Subcutaneous adipose tissue (tissue), 4 donors: ENCODE results near the gene PCSK7. TPM values are rescaled to one million over a fixed set of nuclear protein-coding genes. Genes with fewer than 3 reads are reported as not detected.

Source experiments
- CTCF ChIP-seq: fragments of 450-650 bp; IDR thresholded peaks from one replicate; pipeline ENCODE4 v1.5.1; 2016; ENCODE audit warnings: low read depth, mild to moderate bottlenecking, control low read depth, antibody characterized with exemption, moderate library complexity
- total RNA-seq, 4 donors: library from RNA; depleted of rRNA; stranded (reverse); fragments of >200 nt; gene quantifications; one replicate each; pipeline ENCODE4 v1.1.0, GENCODE V29; 2016

PCSK7 gene
- total RNA-seq, 4 donors from 2014 or later: 26.2 to 91.0 (median 46.3) TPM

- TF ChIP-seq CTCF: no peak
Observed at GRCh38 chr11:117265745-117266144, 33.9 kb upstream of the PCSK7 start.

- TF ChIP-seq CTCF: no peak
Observed at GRCh38 chr11:117259417-117259816, 27.5 kb upstream of the PCSK7 start.

- TF ChIP-seq CTCF: no peak
Observed at GRCh38 chr11:117258576-117258975, 26.7 kb upstream of the PCSK7 start.

GRCh38 chr11:117256573-117256972, 24.7 kb upstream of the PCSK7 start:
- TF ChIP-seq CTCF: no peak

GRCh38 chr11:117255966-117256365, 24.1 kb upstream of the PCSK7 start:
- TF ChIP-seq CTCF: no peak

- no peak for TF ChIP-seq CTCF
Observed at GRCh38 chr11:117251506-117251905, 19.6 kb upstream of the PCSK7 start.

- TF ChIP-seq CTCF: no peak
Observed at GRCh38 chr11:117249571-117249970, 17.7 kb upstream of the PCSK7 start.
